Thoracic aorta (tissue), 2 donors: Measurements from ENCODE around the gene RNF11. TPM values are rescaled to one million over a fixed set of nuclear protein-coding genes. Genes with fewer than 3 reads are reported as not detected.

Experiments
- ATAC-seq: fragments of 150-250 bp; one replicate; pipeline ENCODE4 v1.8.0; 2017; ENCODE audit warnings: low read depth; ENCODE audit not compliant: insufficient number of reproducible peaks, low FRiP score
- DNase-seq: peaks from one replicate; pipeline ENCODE4 v3.0.0-alpha.2; 2020; ENCODE audit warnings: low spot score
- H3K27ac ChIP-seq, 2 donors: fragments of 200-600 bp; sonication (generic); 1 replicate in 1 of 2; 2 replicates in 1 of 2; pipeline ENCODE4 v1.5.1; 2016; ENCODE audit warnings: mild to moderate bottlenecking in 2 of 2, moderate library complexity in 2 of 2
- H3K27me3 ChIP-seq: fragments of 200-600 bp; sonication (generic); replicated peaks from 2 replicates; pipeline ENCODE4 v1.6.0; 2016; ENCODE audit warnings: mild to moderate bottlenecking; ENCODE audit not compliant: insufficient read depth
- H3K36me3 ChIP-seq: fragments of 200-600 bp; sonication (generic); one replicate; pipeline ENCODE4 v1.5.1; 2016
- H3K4me1 ChIP-seq, 2 donors: fragments of 200-600 bp; sonication (generic); 1 replicate in 1 of 2; 2 replicates in 1 of 2; pipeline versions ENCODE4 v1.5.1 to v1.6.0; 2016; ENCODE audit warnings: low read depth in 2 of 2, mild to moderate bottlenecking in 1 of 2; ENCODE audit not compliant: control insufficient read depth in 1 of 2
- H3K4me3 ChIP-seq: fragments of 200-600 bp; sonication (generic); 2 replicates; pipeline ENCODE4 v1.5.1; 2016; ENCODE audit warnings: mild to moderate bottlenecking
- H3K9me3 ChIP-seq: fragments of 200-600 bp; sonication (generic); 2 replicates; pipeline ENCODE4 v1.5.1; 2016
- total RNA-seq, 2 donors: library from RNA; depleted of rRNA; stranded (reverse); fragments of >200 nt; gene quantifications; one replicate each; pipeline versions ENCODE4 v1.1.0 to v1.2.3, GENCODE V29; 2016
- TF ChIP-seq, protein P1 (sequence below): fragments of 200-600 bp; sonication (generic); IDR thresholded peaks from one replicate; pipeline ENCODE4 v1.5.1; 2019; ENCODE audit warnings: antibody characterized with exemption

Gene RNF11
- total RNA-seq, 2 donors from 2014 or later: 102 to 112 TPM

DNA sequence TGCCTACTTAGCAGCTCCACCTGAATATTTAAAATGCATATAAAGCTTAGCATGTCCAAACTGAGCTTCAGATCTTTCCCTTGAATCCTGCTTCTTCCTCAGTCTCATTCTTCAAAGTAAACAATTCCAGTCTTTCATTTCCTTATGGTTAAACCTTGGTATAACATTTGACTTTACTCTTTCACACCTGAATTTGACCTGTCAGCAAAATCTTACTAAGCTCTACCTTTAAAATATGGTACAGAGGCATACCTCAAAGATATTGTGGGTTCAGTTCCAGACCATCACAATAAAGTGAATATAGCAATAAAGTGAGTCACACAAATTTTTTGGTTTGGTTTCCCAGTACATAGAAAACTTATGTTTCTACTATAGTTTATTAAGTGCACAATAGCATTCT is 42.5 kb upstream of the RNF11 start:
- H3K9me3 ChIP-seq: no peaks in the 10 kb centered on the region
- H3K4me1 ChIP-seq: no peaks in the 10 kb centered on the region
- TF ChIP-seq, protein P1, sequence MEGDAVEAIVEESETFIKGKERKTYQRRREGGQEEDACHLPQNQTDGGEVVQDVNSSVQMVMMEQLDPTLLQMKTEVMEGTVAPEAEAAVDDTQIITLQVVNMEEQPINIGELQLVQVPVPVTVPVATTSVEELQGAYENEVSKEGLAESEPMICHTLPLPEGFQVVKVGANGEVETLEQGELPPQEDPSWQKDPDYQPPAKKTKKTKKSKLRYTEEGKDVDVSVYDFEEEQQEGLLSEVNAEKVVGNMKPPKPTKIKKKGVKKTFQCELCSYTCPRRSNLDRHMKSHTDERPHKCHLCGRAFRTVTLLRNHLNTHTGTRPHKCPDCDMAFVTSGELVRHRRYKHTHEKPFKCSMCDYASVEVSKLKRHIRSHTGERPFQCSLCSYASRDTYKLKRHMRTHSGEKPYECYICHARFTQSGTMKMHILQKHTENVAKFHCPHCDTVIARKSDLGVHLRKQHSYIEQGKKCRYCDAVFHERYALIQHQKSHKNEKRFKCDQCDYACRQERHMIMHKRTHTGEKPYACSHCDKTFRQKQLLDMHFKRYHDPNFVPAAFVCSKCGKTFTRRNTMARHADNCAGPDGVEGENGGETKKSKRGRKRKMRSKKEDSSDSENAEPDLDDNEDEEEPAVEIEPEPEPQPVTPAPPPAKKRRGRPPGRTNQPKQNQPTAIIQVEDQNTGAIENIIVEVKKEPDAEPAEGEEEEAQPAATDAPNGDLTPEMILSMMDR: no peak
- H3K27me3 ChIP-seq: no peaks in the 10 kb centered on the region
- no peaks in the 10 kb centered on the region for H3K36me3 ChIP-seq
- H3K27ac ChIP-seq: no peak overlapping the region
- no peak for DNase-seq
- H3K4me3 ChIP-seq: no peak overlapping the region
- no peak for ATAC-seq

- no peak for DNase-seq
- Histone ChIP-seq H3K27ac (no peak overlapping the region), H3K9me3 (no peaks in the 10 kb centered on the region), H3K36me3 (no peaks in the 10 kb centered on the region), H3K27me3 (no peaks in the 10 kb centered on the region), H3K4me1 (no peaks in the 10 kb centered on the region), H3K4me3 (no peak overlapping the region)
- TF ChIP-seq, protein P1: no peak
- no peak for ATAC-seq
Observed at GRCh38 chr1:51203121-51203873, 32.8 kb upstream of the RNF11 start.

GRCh38 chr1:51203874-51204245 is 32.2 kb upstream of the RNF11 start:
- H3K4me1 ChIP-seq: no peaks in the 10 kb centered on the region
- ATAC-seq (no peak), DNase-seq (no peak)
- H3K36me3 ChIP-seq: no peaks in the 10 kb centered on the region
- H3K4me3 ChIP-seq: no peak overlapping the region
- TF ChIP-seq, protein P1: no peak
- H3K9me3 ChIP-seq: no peaks in the 10 kb centered on the region
- no peaks in the 10 kb centered on the region for H3K27me3 ChIP-seq
- no peak overlapping the region for H3K27ac ChIP-seq

DNA sequence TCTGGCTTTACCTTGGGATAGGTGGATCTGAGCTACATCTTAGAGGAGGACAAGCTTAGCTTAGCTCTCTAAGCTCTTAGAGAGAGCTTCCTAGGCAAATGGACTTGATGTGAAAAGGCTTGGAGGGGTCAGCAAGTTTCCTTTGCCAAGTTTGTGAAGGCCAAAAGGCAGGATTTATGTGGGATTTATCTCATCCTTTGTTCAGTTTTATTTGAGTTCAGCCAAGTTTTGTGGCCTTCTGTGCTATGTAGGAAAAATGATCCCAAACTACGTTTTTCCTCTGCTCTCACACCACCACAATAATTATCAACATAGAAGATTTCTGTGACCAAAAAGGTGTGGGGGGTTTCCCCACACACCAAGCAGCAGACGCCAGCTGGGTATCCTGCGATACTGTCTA is 26.0 kb upstream of the RNF11 start:
- TF ChIP-seq, protein P1: no peak
- Histone ChIP-seq H3K4me3 (no peak overlapping the region), H3K27me3 (no peaks in the 10 kb centered on the region), H3K36me3 (no peaks in the 10 kb centered on the region), H3K9me3 (no peaks in the 10 kb centered on the region), H3K27ac (no peak overlapping the region), H3K4me1 (peaks cover 10 to 12% of the 10 kb centered on the region in 2 donors)
- DNase-seq: no peak
- ATAC-seq: no peak

GRCh38 chr1:51210676-51211075 is 25.4 kb upstream of the RNF11 start:
- Histone ChIP-seq H3K27ac (no peak overlapping the region), H3K4me3 (no peak overlapping the region), H3K27me3 (no peaks in the 10 kb centered on the region), H3K36me3 (no peaks in the 10 kb centered on the region), H3K4me1 (peaks cover 13 to 18% of the 10 kb centered on the region in 2 donors), H3K9me3 (no peaks in the 10 kb centered on the region)
- TF ChIP-seq, protein P1: no peak
- DNase-seq (no peak), ATAC-seq (no peak)
